ENCODE data around the gene JARID2.

GRCh38 chr6:15320693-15321092, 74.8 kb downstream of the JARID2 start:
- TF ChIP-seq MAX (IDR thresholded peaks at IDR 0.05; ENCODE audit: low read depth, low read length) (no peak), CTCF (IDR thresholded peaks at IDR 0.05; ENCODE audit: low read depth, low read length) (no peak), POLR2A (IDR thresholded peaks at IDR 0.05; ENCODE audit: extremely low read depth, insufficient read length) (no peak), MYC (IDR thresholded peaks at IDR 0.05; ENCODE audit: low read depth, low read length) (no peak)

Data from NB4 (cell line).